Large intestine (tissue), 3 donors: ENCODE measurements around the gene ATP6V0E1. TPM values are rescaled to one million over a fixed set of nuclear protein-coding genes. Genes with fewer than 3 reads are reported as not detected.
"Not testable (repeated sequence)": the region's sequence is repeated elsewhere in the genome, so short reads cannot be mapped to it uniquely, and the experiment has no call there.

ENCODE experiments used
- DNase-seq, 2 donors: peaks; one replicate each; pipeline versions ENCODE4 v3.0.0 to v3.0.0-alpha.2; 2013
- H3K27ac ChIP-seq: one replicate; pipeline ENCODE4 v1.5.1; 2013; ENCODE audit warnings: low read length
- H3K27me3 ChIP-seq: 2 replicates; pipeline ENCODE4 v1.6.1; 2013; ENCODE audit warnings: low read length; ENCODE audit not compliant: control insufficient read depth, insufficient read depth
- H3K36me3 ChIP-seq: 2 replicates; pipeline ENCODE4 v1.6.1; 2013; ENCODE audit warnings: low read length; ENCODE audit not compliant: control insufficient read depth, insufficient read depth
- H3K4me1 ChIP-seq: one replicate; pipeline ENCODE4 v1.6.1; 2013; ENCODE audit warnings: low read length; ENCODE audit not compliant: control insufficient read depth, insufficient read depth
- H3K4me3 ChIP-seq: one replicate; pipeline ENCODE4 v1.5.1; 2013; ENCODE audit warnings: low read length
- H3K9me3 ChIP-seq: one replicate; pipeline ENCODE4 v1.6.1; 2013; ENCODE audit warnings: mild to moderate bottlenecking, low read depth, low read length, moderate library complexity; ENCODE audit not compliant: control insufficient read depth
- WGBS: methylation state at CpG from one replicate; pipeline ENCODE4 v1.1.5; 2013; ENCODE audit warnings: low lambda C conversion rate; ENCODE audit not compliant: insufficient coverage; 5-methylcytosine and 5-hydroxymethylcytosine counted together
- polyA plus RNA-seq: library from polyadenylated mRNA; unstranded; fragments of 120-200 nt; gene quantifications from one replicate; pipeline ENCODE4 v1.2.1, GENCODE V29; 2013

ATP6V0E1 gene
- polyA plus RNA-seq, 1 donor = 177 TPM

GRCh38 chr5:173032096-173032495 is 48.5 kb downstream of the ATP6V0E1 start:
- not testable (repeated sequence) for H3K9me3 ChIP-seq, H3K4me1 ChIP-seq, H3K27ac ChIP-seq, H3K4me3 ChIP-seq, DNase-seq, H3K27me3 ChIP-seq
- H3K36me3 ChIP-seq = peaks cover 22% of the 10 kb centered on the region
- WGBS = 100% methylated on average over 1 of the region's 3 CpGs

DNA sequence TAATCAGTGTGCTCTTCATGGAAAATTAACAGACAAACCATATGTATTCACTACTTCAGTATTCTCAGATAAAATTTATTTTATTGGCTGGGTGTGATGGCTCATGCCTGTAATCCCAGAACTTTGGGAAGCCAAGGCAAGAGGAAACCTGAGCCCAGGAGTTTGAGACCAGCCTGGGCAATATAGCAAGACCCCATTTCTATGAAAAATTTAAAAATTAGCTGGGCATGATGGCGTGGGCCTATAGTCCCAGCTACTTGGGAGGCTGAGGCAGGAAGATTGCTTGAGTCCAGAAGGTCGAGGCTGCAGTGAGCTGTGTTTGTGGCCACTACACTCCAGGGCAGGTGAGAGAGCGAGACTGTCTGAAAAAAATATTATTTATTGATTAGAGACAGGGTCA is 49.2 kb downstream of the ATP6V0E1 start:
- peaks cover 22% of the 10 kb centered on the region for H3K36me3 ChIP-seq
- no peaks in the 10 kb centered on the region for H3K27me3 ChIP-seq
- H3K4me1 ChIP-seq = peaks cover 4% of the 10 kb centered on the region
- DNase-seq = no peak
- no peak overlapping the region for H3K4me3 ChIP-seq
- no peaks in the 10 kb centered on the region for H3K9me3 ChIP-seq
- no CpG with 5 or more reads among the region's 3 CpGs for WGBS
- H3K27ac ChIP-seq = no peak overlapping the region

DNA sequence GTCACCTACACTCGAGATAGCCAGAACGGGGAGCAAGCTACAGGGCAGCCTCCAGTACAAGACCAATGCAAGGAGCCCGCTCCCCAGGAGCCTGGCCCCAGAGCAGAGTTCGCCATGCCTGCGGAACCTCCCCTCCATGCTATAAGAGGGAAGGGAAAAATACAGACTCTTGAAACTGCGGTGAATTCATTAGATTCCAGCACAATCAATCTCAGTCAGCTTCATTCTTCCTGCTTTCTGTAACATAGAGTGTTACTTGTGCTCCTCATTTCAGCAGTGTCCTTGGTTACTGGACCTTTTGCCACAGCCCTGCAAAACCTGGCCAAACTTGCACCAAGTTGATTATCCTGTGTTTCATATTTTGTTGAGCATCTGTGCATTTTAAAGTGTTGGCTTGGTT is 50.4 kb downstream of the ATP6V0E1 start:
- H3K27me3 ChIP-seq = no peaks in the 10 kb centered on the region
- H3K36me3 ChIP-seq = peaks cover 22% of the 10 kb centered on the region
- H3K4me3 ChIP-seq = no peak overlapping the region
- WGBS = 75% methylated on average over 1 of the region's 6 CpGs
- peaks cover 4% of the 10 kb centered on the region for H3K4me1 ChIP-seq
- no peaks in the 10 kb centered on the region for H3K9me3 ChIP-seq
- DNase-seq = no peak
- H3K27ac ChIP-seq = no peak overlapping the region

- no peak overlapping the region for H3K4me3 ChIP-seq
- 80% methylated on average over 1 of the region's 24 CpGs for WGBS
- peaks cover 22% of the 10 kb centered on the region for H3K36me3 ChIP-seq
- H3K27me3 ChIP-seq = no peaks in the 10 kb centered on the region
- no peak overlapping the region for H3K27ac ChIP-seq
- no peak for DNase-seq
- H3K4me1 ChIP-seq = peaks cover 4% of the 10 kb centered on the region
- no peaks in the 10 kb centered on the region for H3K9me3 ChIP-seq
Observed at GRCh38 chr5:173035904-173036707, 52.5 kb downstream of the ATP6V0E1 start.

DNA sequence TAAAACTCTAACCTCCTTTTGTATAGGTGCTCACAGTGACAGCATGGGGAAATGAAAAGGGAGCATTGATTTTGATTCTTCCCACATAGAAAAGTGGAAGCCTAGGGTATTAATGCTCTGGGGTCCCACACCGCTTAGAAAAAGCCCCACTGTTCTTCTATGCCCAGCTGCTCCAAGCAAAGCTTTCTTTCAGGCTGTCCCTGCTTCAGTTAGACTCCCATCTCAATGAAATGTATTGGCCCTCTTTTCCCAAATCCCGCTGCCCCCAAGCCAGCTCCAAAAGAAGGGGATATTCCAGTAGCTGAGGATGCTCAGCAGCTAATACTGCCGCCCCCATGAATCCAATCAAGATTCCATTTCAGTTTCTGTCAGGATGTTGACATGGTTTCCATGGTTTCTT is 55.6 kb downstream of the ATP6V0E1 start:
- Histone ChIP-seq H3K4me3 (no peak overlapping the region), H3K27ac (no peak overlapping the region), H3K4me1 (peaks cover 9% of the 10 kb centered on the region), H3K36me3 (peaks cover 20% of the 10 kb centered on the region), H3K9me3 (no peaks in the 10 kb centered on the region), H3K27me3 (no peaks in the 10 kb centered on the region)
- no CpG with 5 or more reads among the region's 3 CpGs for WGBS
- no peak for DNase-seq

DNA sequence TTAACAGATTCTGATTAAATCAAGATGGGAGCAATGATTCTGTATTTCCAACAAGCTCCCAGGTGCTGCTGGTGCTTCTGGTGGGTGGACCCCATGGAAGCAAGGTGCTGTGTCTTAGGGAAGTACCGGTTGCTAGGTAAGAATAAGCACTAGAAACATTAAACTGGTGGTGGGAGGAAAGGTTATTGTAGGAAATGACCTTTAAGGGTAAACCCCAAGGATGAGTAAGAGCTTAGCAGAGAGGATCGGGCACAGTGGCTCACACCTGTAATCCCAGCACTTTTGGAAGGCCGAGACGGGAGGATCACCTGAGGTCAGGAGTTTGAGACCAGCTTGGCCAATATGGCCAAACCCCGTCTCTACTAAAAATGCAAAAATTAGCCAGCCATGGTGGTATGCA is 56.4 kb downstream of the ATP6V0E1 start:
- no peaks in the 10 kb centered on the region for H3K27me3 ChIP-seq
- no peak overlapping the region for H3K27ac ChIP-seq
- WGBS = 86% methylated on average over 1 of the region's 5 CpGs

GRCh38 chr5:173041881-173042762 is 58.6 kb downstream of the ATP6V0E1 start:
- Histone ChIP-seq H3K27ac (peak overlapping the region; percentile 8), H3K4me3 (no peak overlapping the region), H3K36me3 (no peaks in the 10 kb centered on the region), H3K27me3 (no peaks in the 10 kb centered on the region), H3K9me3 (no peaks in the 10 kb centered on the region), H3K4me1 (peaks cover 13% of the 10 kb centered on the region)
- no CpG with 5 or more reads among the region's 7 CpGs for WGBS
- DNase-seq = no peak

More for the DNA sequence above, 56.4 kb downstream of the ATP6V0E1 start:
- Histone ChIP-seq H3K4me1 (peaks cover 10% of the 10 kb centered on the region), H3K4me3 (no peak overlapping the region), H3K36me3 (peaks cover 15% of the 10 kb centered on the region), H3K9me3 (no peaks in the 10 kb centered on the region)
- DNase-seq = no peak

DNA sequence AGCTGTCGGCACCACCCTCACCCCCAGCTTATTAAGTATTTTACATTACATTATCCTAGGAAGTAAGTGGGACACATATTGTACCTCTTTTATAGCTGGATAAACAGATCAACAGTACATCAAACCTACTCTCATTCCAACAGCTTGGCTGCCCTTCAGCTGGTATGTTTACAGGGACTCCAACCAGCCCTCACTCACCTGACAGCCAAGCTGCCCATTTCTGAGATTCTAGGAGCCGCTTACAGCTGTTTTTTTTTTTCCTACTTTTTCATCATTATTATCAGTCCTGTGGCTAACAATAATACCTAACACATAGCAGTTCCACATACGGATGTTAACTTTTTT is 59.2 kb downstream of the ATP6V0E1 start:
- no peaks in the 10 kb centered on the region for H3K9me3 ChIP-seq
- no peak overlapping the region for H3K4me3 ChIP-seq
- H3K4me1 ChIP-seq = peaks cover 13% of the 10 kb centered on the region
- DNase-seq = no peak
- no peaks in the 10 kb centered on the region for H3K27me3 ChIP-seq
- H3K27ac ChIP-seq = peak overlapping the region; percentile 8
- H3K36me3 ChIP-seq = no peaks in the 10 kb centered on the region
- WGBS = no CpG with 5 or more reads among the region's 3 CpGs

DNA sequence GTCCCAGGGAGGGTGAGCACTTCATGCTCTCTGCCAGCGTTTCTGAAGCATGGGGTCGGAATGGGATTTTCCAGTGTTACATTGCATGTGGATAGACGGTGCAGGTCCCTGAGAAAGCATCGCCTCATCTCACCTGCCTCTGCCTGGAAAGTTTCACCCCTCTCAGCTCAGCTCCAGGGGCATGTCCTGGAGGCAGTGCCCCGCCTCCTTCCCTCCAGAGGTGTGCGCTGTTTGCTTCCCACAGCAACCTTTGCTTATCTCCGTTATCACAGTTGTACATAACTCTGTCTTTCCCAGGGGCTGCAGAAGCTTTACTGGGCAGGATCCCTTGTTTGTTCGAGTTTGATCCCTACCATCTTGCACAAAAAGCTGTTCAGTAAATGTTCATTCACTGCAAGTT is 61.9 kb downstream of the ATP6V0E1 start:
- Histone ChIP-seq H3K36me3 (no peaks in the 10 kb centered on the region), H3K27ac (peak overlapping the region; percentile 10), H3K27me3 (no peaks in the 10 kb centered on the region), H3K4me1 (peaks cover 13% of the 10 kb centered on the region), H3K4me3 (no peak overlapping the region), H3K9me3 (no peaks in the 10 kb centered on the region)
- WGBS = no CpG with 5 or more reads among the region's 8 CpGs
- peak; percentile 53 to 70 for DNase-seq

DNA sequence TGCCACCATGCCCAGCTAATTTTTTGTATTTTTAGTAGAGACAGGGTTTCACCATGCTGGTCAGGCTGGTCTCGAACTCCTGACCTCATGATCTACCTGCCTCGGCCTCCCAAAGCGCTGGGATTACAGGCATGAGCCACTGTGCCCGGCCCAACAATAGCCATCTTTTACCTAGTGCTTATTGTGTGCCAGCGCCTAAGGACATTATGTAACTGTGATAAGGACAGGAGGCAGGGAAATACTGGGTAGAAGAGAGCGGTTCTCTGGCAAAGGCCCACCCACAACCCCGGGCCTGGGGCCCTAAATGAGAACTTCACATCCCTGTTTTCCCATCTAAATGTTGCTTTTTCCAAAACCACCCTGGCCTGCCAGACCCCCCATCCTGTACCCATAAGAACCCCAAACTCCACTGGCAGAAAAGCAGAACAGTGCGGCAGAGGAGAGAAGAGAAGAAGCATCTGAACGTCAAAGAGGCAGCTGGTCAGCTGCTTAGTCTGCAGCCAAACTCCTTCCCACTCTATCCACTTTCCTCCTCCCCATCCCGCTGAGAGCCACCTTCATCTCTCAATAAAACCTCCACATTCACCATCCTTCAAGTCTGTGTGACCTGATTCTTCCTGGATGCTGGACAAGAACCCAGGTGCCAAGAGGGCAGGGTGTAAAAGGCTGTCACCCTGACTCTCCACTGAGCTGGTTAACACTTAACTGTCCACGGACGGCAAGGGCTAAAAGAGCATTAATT is 63.7 kb downstream of the ATP6V0E1 start:
- WGBS = no CpG with 5 or more reads among the region's 12 CpGs
- H3K27ac ChIP-seq, H3K36me3 ChIP-seq, H3K4me3 ChIP-seq, H3K27me3 ChIP-seq, H3K9me3 ChIP-seq, DNase-seq: not testable (repeated sequence)
- H3K4me1 ChIP-seq = peaks cover 12% of the 10 kb centered on the region
